NB4 (cell line): ENCODE data around the gene LIFR.

Experiments used
- DNase-seq: peaks from one replicate; pipeline ENCODE4 v3.0.0; 2010; ENCODE audit warnings: low read depth
- H3K4me3 ChIP-seq: one replicate; pipeline ENCODE4 v1.5.1; 2011; ENCODE audit warnings: mild to moderate bottlenecking, low read depth, low read length, moderate library complexity
- CTCF ChIP-seq: IDR thresholded peaks from one replicate; pipeline ENCODE4 v1.5.1; 2012; ENCODE audit warnings: low read depth, low read length
- MYC ChIP-seq: IDR thresholded peaks from 2 replicates; pipeline ENCODE4 v1.6.1; 2011; ENCODE audit warnings: low read depth, low read length
- POLR2A ChIP-seq: IDR thresholded peaks from 2 replicates; pipeline ENCODE4 v1.6.1; 2011; ENCODE audit warnings: mild to moderate bottlenecking; ENCODE audit not compliant: insufficient read length; ENCODE audit errors: extremely low read depth
- TF ChIP-seq, protein P1 (sequence below): IDR thresholded peaks from 2 replicates; pipeline ENCODE4 v1.6.1; 2011; ENCODE audit warnings: low read depth, low read length

LIFR gene

DNA sequence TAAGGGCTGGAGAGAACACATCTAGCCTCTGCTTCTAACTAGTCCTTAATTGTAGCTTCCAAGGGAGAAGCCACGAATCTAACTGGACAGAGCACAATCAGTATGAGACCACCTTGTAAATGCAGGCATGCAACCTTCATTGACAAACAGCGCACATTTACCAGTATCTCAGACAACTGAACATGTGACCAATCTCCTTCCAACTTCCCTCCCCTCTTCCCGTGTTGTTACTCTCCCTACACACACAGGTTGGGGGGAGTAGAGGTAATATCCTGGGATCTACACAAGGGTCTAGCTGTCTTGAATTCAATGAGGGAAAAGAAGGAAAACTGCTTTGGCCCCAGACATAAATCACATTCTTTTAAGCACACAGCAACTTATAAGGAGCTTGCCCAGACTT lies 77.6 kb downstream of the LIFR start:
- H3K4me3 ChIP-seq, result no peak overlapping the region
- no peak for DNase-seq
- TF ChIP-seq POLR2A, result no peak
- no peak for TF ChIP-seq CTCF
- TF ChIP-seq MYC, result no peak
- TF ChIP-seq, protein P1, sequence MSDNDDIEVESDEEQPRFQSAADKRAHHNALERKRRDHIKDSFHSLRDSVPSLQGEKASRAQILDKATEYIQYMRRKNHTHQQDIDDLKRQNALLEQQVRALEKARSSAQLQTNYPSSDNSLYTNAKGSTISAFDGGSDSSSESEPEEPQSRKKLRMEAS, result no peak

DNA sequence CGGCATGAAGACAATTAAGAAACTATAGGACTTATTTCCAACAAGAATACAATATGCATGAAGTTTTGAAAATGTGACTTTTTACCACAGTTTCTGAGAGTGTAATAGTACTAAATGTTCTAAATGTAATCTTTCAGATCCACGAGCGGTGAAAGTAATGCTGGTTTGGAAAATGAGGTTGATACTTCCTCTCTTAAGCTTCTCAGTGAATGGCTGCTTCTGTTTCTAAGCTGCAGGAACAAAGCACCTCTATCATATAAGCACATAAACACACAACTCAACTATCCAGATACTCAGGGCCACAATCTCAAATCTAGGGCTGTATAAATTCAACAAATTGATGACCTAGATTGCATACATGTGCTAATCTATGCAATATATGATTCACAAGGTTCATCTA lies 78.3 kb downstream of the LIFR start:
- no peak overlapping the region for H3K4me3 ChIP-seq
- TF ChIP-seq, protein P1, result no peak
- no peak for TF ChIP-seq MYC
- TF ChIP-seq POLR2A, result no peak
- TF ChIP-seq CTCF, result no peak
- DNase-seq, result no peak

DNA sequence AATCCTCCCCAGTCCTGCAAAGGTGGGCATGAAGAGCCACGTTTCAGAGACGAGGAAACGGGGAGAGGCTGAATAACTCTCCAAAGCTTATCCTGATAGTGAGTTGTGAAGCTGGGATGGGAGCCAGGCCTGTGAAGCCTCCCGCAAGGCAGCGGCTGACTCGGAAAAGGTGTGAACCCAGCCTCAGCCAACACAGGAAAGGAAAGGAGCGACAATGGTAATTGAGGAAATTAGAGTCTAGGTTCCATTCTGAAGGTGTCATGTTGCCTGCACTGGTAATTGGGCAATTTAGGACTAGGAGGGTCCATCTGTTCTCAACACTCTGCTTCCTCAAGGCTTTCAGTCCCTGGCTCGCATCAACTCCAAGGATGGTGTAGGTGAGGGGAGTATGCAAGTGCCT lies 83.4 kb downstream of the LIFR start:
- no peak overlapping the region for H3K4me3 ChIP-seq
- no peak for TF ChIP-seq MYC
- TF ChIP-seq, protein P1, result no peak
- no peak for DNase-seq

GRCh38 chr5:38472541-38472940 lies 83.9 kb downstream of the LIFR start:
- no peak for DNase-seq
- TF ChIP-seq CTCF (no peak), MYC (no peak), POLR2A (no peak)
- TF ChIP-seq, protein P1, result no peak

DNA sequence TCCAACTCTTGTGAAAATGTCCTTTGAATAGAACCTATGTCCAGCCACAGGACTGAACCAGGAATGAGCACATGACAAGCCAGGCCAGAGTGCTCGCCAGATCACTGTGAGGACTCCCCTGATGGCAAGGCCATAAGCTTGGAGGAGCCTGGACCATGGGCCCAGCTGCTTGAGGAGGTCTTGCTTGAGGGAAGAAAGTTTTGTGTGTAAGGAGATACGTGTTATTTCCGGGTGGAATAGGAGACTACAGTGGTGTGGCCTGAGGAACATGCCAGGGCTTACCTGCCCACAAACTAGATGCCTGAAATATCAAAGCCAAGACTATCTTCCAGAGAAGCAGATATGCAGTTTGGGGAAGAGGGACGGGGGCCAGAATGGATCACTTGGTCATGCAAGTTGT lies 84.7 kb downstream of the LIFR start:
- no peak overlapping the region for H3K4me3 ChIP-seq
- DNase-seq, result no peak
- TF ChIP-seq CTCF (no peak), MYC (no peak), POLR2A (no peak)
- TF ChIP-seq, protein P1, result no peak

More at GRCh38 chr5:38472541-38472940, 83.9 kb downstream of the LIFR start:
- no peak overlapping the region for H3K4me3 ChIP-seq

DNA sequence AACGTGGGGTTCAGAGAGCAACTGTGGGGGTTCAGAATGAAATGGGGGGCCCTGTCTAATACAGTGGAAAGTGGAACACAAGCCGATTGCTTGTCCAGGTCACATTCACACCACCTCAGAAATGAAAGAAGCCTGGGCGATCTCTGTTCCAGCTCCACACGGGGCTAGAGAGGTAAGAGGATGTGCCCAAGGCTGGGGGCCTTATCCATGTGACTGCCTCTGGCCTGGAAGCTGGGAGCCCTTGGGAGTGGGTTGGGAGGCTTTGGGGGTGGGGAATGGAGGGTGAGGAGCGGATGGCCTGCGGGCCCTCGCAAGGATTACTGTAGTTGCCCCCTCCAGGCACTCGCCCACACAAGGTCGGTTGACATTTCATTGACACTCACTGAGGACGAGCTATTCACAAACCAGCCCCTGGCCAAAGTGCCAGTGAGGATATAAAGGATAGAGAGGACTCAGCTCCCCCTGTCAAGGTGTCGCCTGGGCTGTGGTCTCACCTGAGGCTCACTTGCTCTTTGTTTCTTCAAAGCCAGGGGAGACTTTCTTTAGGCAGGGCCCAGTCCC lies 86.7 kb downstream of the LIFR start:
- no peak for DNase-seq
- H3K4me3 ChIP-seq, result no peak overlapping the region
- no peak for TF ChIP-seq POLR2A

DNA sequence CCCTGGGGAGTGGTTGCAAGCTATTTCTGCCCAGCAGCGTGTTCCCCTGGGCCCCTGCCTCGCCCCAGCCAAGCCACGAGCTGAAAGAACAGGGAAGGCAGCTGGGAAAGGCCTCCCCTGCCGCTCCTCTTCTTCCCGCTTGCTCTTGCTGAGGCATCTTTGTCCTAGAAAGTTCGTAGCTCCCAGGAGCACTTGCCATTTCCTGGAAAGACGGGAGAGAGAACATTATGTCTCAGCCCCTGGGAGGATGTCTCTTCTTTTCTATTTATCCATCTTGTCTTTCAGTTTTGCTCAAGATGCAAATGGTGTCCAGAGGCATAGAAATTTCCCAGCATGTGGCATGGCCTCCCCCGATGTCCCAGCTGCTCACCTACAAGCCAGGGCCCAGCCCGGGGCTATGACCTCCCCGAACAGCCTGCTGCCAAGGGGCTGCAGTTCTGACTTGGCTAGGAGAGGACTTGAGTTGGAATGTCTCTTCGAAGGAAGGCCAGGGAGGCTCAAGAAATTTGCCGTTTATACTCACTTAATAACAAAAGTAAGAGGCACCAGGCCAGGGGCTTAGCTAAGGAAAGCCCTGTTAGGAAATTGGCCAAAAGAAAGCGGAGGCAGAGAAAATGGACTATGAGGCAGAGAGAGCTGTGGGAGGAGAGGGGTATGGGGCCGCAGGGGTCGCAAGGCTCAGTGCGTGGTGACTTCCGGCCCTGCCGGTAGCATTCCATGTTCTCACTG lies 87.3 kb downstream of the LIFR start:
- TF ChIP-seq MYC, result no peak
- no peak for TF ChIP-seq CTCF
- no peak for TF ChIP-seq POLR2A
- TF ChIP-seq, protein P1, result no peak
- no peak for DNase-seq
- no peak overlapping the region for H3K4me3 ChIP-seq
